ENCODE results near the gene DDAH1.
"Not testable (repeated sequence)": the region's sequence is repeated elsewhere in the genome, so short reads cannot be mapped to it uniquely, and the experiment has no call there.

GRCh38 chr1:85513998-85514397 is 49.0 kb upstream of the DDAH1 start:
- not testable (repeated sequence) for TF ChIP-seq CTCF, POLR2A (IDR thresholded peaks at IDR 0.05)

Data from heart left ventricle (tissue), 13 donors.